Endodermal cell (in vitro differentiated cells): Measurements from ENCODE around the gene DGCR2. TPM values are rescaled to one million over a fixed set of nuclear protein-coding genes. Genes with fewer than 3 reads are reported as not detected.

Experiments used
- DNase-seq: peaks from one replicate; pipeline ENCODE4 v3.0.0-alpha.2; 2017
- H3K27ac ChIP-seq: 2 replicates; pipeline ENCODE4 v1.5.1; 2013; ENCODE audit warnings: mild to moderate bottlenecking, low read depth, low read length, moderate library complexity
- H3K27me3 ChIP-seq: 2 replicates; pipeline ENCODE4 v1.6.1; 2013; ENCODE audit warnings: mild to moderate bottlenecking, low read length, moderate library complexity; ENCODE audit not compliant: insufficient read depth, control insufficient read depth, poor library complexity, severe bottlenecking
- H3K36me3 ChIP-seq: 2 replicates; pipeline ENCODE4 v1.7.0; 2013; ENCODE audit warnings: mild to moderate bottlenecking, low read length, moderate library complexity; ENCODE audit not compliant: control insufficient read depth, insufficient read depth
- H3K4me1 ChIP-seq: one replicate; pipeline ENCODE4 v1.7.0; 2013; ENCODE audit warnings: low read length; ENCODE audit not compliant: control insufficient read depth, insufficient read depth
- H3K4me3 ChIP-seq: 2 replicates; pipeline ENCODE4 v1.5.1; 2013; ENCODE audit warnings: mild to moderate bottlenecking, low read length, moderate library complexity
- H3K9ac ChIP-seq: 2 replicates; pipeline ENCODE4 v1.6.1; 2013; ENCODE audit warnings: mild to moderate bottlenecking, low read length, moderate library complexity; ENCODE audit not compliant: poor library complexity, severe bottlenecking; ENCODE audit errors: extremely low read depth
- H3K9me3 ChIP-seq: 2 replicates; pipeline ENCODE4 v1.6.1; 2013; ENCODE audit warnings: mild to moderate bottlenecking, low read length, moderate library complexity; ENCODE audit not compliant: control insufficient read depth
- H3K27ac Mint-ChIP-seq: 2 replicates; pipeline ENCODE4 v1.8.0; 2020; ENCODE audit warnings: mixed read lengths
- H3K27me3 Mint-ChIP-seq: 2 replicates; pipeline ENCODE4 v1.8.0; 2021; ENCODE audit warnings: mild to moderate bottlenecking, mixed read lengths; ENCODE audit not compliant: insufficient read depth
- H3K36me3 Mint-ChIP-seq: 2 replicates; pipeline ENCODE4 v1.8.0; 2020; ENCODE audit warnings: low read depth, mixed read lengths
- H3K4me1 Mint-ChIP-seq: 2 replicates; pipeline ENCODE4 v1.8.0; 2020; ENCODE audit warnings: mixed read lengths
- H3K4me3 Mint-ChIP-seq: 2 replicates; pipeline ENCODE4 v1.8.0; 2020; ENCODE audit warnings: mild to moderate bottlenecking, moderate library complexity, mixed read lengths
- H3K9me3 Mint-ChIP-seq: 2 replicates; pipeline ENCODE4 v1.8.0; 2020; ENCODE audit warnings: mild to moderate bottlenecking, mixed read lengths
- WGBS, 2 experiments: methylation state at CpG; one replicate each; pipeline versions ENCODE4 v1.1.5 to v1.1.7; 2013; ENCODE audit warnings: missing lambda C conversion rate in 2 of 2, mixed read lengths in 1 of 2; ENCODE audit not compliant: insufficient coverage in 1 of 2, insufficient read length in 1 of 2; 5-methylcytosine and 5-hydroxymethylcytosine counted together
- total RNA-seq, 2 donors: library from RNA; stranded (reverse); fragmentation: NEBNext Ultra II Directional in 1 of 2; extraction: Animal tissue kit (Norgen Biotek cat#: 25700) in 1 of 2; gene quantifications; 2 replicates in 1 of 2; 3 replicates in 1 of 2; pipeline ENCODE4 v1.2.1, GENCODE V29; 2021
- TF ChIP-seq, protein P1 (sequence below): fragments of 200-600 bp; sonication (generic); conservative IDR thresholded peaks from 2 replicates; pipeline ENCODE4 v1.5.0; 2021; ENCODE audit warnings: antibody characterized with exemption, mild to moderate bottlenecking

The DGCR2 gene
- total RNA-seq, 2 donors from 2014 or later = 54.6 to 62.9 TPM

DNA sequence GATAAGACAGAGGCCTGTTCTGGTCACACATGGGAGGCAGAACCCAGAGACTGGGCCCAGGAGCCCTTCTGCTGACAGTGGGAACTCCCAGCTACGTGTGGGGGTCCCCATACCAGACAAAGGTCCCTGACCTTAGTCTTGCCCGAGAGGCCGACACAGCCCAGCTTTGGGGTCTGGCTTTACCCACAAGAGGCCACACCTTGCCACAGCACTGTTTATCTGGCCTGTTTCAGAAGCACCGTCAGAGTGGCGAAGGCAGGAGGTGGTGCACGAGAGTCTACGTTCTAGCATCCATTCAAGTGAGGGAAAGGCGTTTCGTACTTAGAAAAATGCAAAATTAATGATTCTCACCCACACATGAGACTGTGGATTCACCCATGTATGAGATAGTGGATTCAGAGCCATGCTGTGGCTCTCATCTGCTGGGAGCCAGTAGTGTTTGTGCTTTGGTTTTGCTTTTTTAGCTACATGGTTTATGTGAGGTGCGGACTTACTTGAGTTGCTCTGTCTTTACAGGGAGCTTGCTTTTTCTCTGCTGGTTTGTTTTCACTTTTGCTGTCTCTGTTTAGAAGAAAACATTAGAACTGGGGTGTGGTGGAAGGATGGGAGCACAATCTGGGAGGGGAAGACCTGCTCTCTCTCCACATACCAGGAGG is 129.5 kb downstream of the DGCR2 start:
- Mint-ChIP-seq H3K9me3 (no peaks in the 10 kb centered on the region), H3K4me1 (peaks cover 24% of the 10 kb centered on the region), H3K27me3 (peaks cover 78% of the 10 kb centered on the region), H3K27ac (no peak overlapping the region), H3K4me3 (no peak overlapping the region), H3K36me3 (no peaks in the 10 kb centered on the region)
- H3K27me3 ChIP-seq = peaks cover 19% of the 10 kb centered on the region
- peaks cover 15% of the 10 kb centered on the region for H3K4me1 ChIP-seq
- H3K27ac ChIP-seq = no peak overlapping the region
- H3K4me3 ChIP-seq = no peak overlapping the region
- DNase-seq = no peak
- H3K9ac ChIP-seq = no peak overlapping the region
- no peaks in the 10 kb centered on the region for H3K36me3 ChIP-seq
- no peaks in the 10 kb centered on the region for H3K9me3 ChIP-seq
- TF ChIP-seq, protein P1, sequence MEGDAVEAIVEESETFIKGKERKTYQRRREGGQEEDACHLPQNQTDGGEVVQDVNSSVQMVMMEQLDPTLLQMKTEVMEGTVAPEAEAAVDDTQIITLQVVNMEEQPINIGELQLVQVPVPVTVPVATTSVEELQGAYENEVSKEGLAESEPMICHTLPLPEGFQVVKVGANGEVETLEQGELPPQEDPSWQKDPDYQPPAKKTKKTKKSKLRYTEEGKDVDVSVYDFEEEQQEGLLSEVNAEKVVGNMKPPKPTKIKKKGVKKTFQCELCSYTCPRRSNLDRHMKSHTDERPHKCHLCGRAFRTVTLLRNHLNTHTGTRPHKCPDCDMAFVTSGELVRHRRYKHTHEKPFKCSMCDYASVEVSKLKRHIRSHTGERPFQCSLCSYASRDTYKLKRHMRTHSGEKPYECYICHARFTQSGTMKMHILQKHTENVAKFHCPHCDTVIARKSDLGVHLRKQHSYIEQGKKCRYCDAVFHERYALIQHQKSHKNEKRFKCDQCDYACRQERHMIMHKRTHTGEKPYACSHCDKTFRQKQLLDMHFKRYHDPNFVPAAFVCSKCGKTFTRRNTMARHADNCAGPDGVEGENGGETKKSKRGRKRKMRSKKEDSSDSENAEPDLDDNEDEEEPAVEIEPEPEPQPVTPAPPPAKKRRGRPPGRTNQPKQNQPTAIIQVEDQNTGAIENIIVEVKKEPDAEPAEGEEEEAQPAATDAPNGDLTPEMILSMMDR = no peak
- 95 to 96% methylated on average over 7 to 10 of the region's 10 CpGs for WGBS, 2 experiments

DNA sequence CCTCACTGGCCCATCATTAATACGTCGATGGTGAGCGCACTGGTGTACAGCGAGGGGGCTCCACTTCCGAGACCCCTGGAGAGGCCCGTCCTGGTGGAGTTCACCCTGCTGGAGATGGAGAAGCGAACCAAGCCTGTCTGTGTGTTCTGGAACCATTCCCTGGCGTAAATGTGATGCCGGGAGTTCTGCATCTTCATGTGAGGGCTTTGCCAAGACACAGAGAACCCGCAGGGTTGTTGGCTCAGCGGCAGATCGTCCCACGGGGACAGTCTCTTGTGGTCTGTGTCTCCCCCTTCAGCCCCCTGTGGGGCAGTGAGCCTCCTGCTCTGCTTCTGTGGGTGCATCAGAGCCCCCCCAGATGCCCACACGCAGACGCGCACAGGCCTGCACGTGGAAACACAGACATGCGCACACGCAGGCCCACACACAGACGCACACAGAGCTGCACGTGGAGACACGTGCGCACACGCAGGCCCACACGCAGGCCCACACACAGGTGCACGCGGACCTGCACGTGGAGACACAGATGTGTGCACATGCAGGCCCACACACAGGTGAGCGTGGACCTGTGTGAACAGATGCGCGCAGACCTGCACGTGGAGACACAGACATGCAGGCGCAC is 130.3 kb downstream of the DGCR2 start:
- no peaks in the 10 kb centered on the region for H3K36me3 ChIP-seq
- H3K9ac ChIP-seq = no peak overlapping the region
- H3K4me1 ChIP-seq = peaks cover 14% of the 10 kb centered on the region
- no peak for DNase-seq
- Mint-ChIP-seq H3K9me3 (no peaks in the 10 kb centered on the region), H3K4me3 (no peak overlapping the region), H3K4me1 (peaks cover 21% of the 10 kb centered on the region), H3K27ac (no peak overlapping the region), H3K36me3 (no peaks in the 10 kb centered on the region), H3K27me3 (peaks cover 71% of the 10 kb centered on the region)
- peaks cover 12% of the 10 kb centered on the region for H3K27me3 ChIP-seq
- H3K27ac ChIP-seq = no peak overlapping the region
- 95% methylated on average over 33 of the region's 33 CpGs for WGBS, 2 experiments
- H3K4me3 ChIP-seq = no peak overlapping the region
- TF ChIP-seq, protein P1 = no peak
- H3K9me3 ChIP-seq = no peaks in the 10 kb centered on the region

DNA sequence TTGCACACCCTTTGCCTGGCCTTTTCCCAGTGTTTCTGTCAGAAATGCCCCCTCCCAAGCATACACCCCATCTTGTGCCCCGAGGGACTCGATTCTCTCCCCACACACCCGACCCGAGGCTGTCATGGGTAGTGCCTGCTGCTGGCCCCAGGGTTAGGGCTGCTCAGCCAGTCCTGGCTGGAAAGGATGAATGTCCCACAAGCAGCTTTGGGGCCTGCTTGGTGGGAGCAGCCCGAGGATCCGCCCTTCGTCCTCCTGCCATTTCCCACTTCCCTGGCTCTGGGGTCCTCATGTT is 131.1 kb downstream of the DGCR2 start:
- DNase-seq = no peak
- H3K36me3 ChIP-seq = no peaks in the 10 kb centered on the region
- H3K27ac Mint-ChIP-seq = no peak overlapping the region
- peaks cover 21% of the 10 kb centered on the region for H3K4me1 Mint-ChIP-seq
- H3K27ac ChIP-seq = no peak overlapping the region
- H3K27me3 ChIP-seq = peaks cover 3% of the 10 kb centered on the region
- H3K27me3 Mint-ChIP-seq = peaks cover 65% of the 10 kb centered on the region
- peaks cover 14% of the 10 kb centered on the region for H3K4me1 ChIP-seq
- TF ChIP-seq, protein P1 = no peak
- no peaks in the 10 kb centered on the region for H3K36me3 Mint-ChIP-seq
- WGBS, 2 experiments = 92 to 100% methylated on average over 7 of the region's 7 CpGs
- H3K4me3 Mint-ChIP-seq = no peak overlapping the region
- no peaks in the 10 kb centered on the region for H3K9me3 Mint-ChIP-seq
- no peaks in the 10 kb centered on the region for H3K9me3 ChIP-seq
- no peak overlapping the region for H3K4me3 ChIP-seq
- no peak overlapping the region for H3K9ac ChIP-seq
